GM23338 (cell line): Measurements from ENCODE around the gene MYH10. TPM values are rescaled to one million over a fixed set of nuclear protein-coding genes. Genes with fewer than 3 reads are reported as not detected.
A peak's percentile ranks its signal among the peaks of the same experiment; 100 is the strongest.

Experiments used
- ATAC-seq: fragments of 200-7000 bp; cut with Tn5 transposase; 3 replicates; pipeline ENCODE4 v1.9.1; 2020
- DNase-seq: peaks from one replicate; pipeline ENCODE4 v3.0.0-alpha.2; 2015; ENCODE audit warnings: low spot score
- H2AFZ ChIP-seq: fragments of 200-600 bp; sonication (generic); 2 replicates; pipeline ENCODE4 v1.8.0; 2016; ENCODE audit warnings: antibody characterized with exemption, mild to moderate bottlenecking, moderate library complexity
- H3F3A ChIP-seq: fragments of 200-600 bp; sonication (generic); replicated peaks from 2 replicates; pipeline ENCODE4 v1.8.0; 2017; ENCODE audit warnings: antibody characterized with exemption, mixed run types, low read depth
- H3K27ac ChIP-seq: fragments of 200-600 bp; sonication (generic); 2 replicates; pipeline ENCODE4 v1.6.1; 2016; ENCODE audit warnings: low read depth
- H3K27me3 ChIP-seq: fragments of 200-600 bp; sonication (generic); 2 replicates; pipeline ENCODE4 v1.8.0; 2016; ENCODE audit warnings: mild to moderate bottlenecking, mixed run types, moderate library complexity; ENCODE audit not compliant: insufficient read depth
- H3K36me3 ChIP-seq: fragments of 200-600 bp; sonication (generic); 2 replicates; pipeline ENCODE4 v1.8.0; 2016; ENCODE audit warnings: mild to moderate bottlenecking; ENCODE audit not compliant: insufficient read depth
- H3K4me1 ChIP-seq: fragments of 200-600 bp; sonication (generic); 2 replicates; pipeline ENCODE4 v1.8.0; 2016; ENCODE audit warnings: mild to moderate bottlenecking, moderate library complexity; ENCODE audit not compliant: insufficient read depth
- H3K4me2 ChIP-seq: fragments of 200-600 bp; sonication (generic); 2 replicates; pipeline ENCODE4 v1.7.1; 2017; ENCODE audit warnings: mixed run types
- H3K4me3 ChIP-seq: fragments of 200-600 bp; sonication (generic); 2 replicates; pipeline ENCODE4 v1.6.1; 2016; ENCODE audit warnings: mixed run types
- H3K79me2 ChIP-seq: fragments of 200-600 bp; sonication (generic); replicated peaks from 2 replicates; pipeline ENCODE4 v1.8.0; 2017; ENCODE audit warnings: mild to moderate bottlenecking; ENCODE audit not compliant: insufficient read depth
- H3K9me2 ChIP-seq: fragments of 200-600 bp; sonication (generic); 2 replicates; pipeline ENCODE4 v1.8.0; 2017; ENCODE audit not compliant: insufficient read depth
- H4K20me1 ChIP-seq: fragments of 200-600 bp; sonication (generic); replicated peaks from 2 replicates; pipeline ENCODE4 v1.8.0; 2017; ENCODE audit warnings: mild to moderate bottlenecking; ENCODE audit not compliant: insufficient read depth
- H3K27ac Mint-ChIP-seq: 2 replicates; pipeline ENCODE4 v1.8.0; 2020; ENCODE audit warnings: inconsistent platforms, mild to moderate bottlenecking, moderate library complexity, mixed read lengths
- H3K27me3 Mint-ChIP-seq: 3 replicates; pipeline ENCODE4 v1.8.0; 2022; ENCODE audit warnings: low read depth, mild to moderate bottlenecking, moderate library complexity, mixed read lengths, inconsistent platforms; ENCODE audit not compliant: insufficient read depth, poor library complexity
- H3K36me3 Mint-ChIP-seq: 3 replicates; pipeline ENCODE4 v1.8.0; 2021; ENCODE audit warnings: low read depth, mild to moderate bottlenecking, inconsistent platforms, moderate library complexity, mixed read lengths
- H3K4me1 Mint-ChIP-seq: 3 replicates; pipeline ENCODE4 v1.8.0; 2020; ENCODE audit warnings: mild to moderate bottlenecking, inconsistent platforms, mixed read lengths
- H3K4me3 Mint-ChIP-seq: 3 replicates; pipeline ENCODE4 v1.8.0; 2021; ENCODE audit warnings: moderate library complexity, mild to moderate bottlenecking, inconsistent platforms, mixed read lengths
- H3K9me3 Mint-ChIP-seq: 3 replicates; pipeline ENCODE4 v1.8.0; 2020; ENCODE audit warnings: moderate library complexity, mild to moderate bottlenecking, inconsistent platforms, mixed read lengths
- CREB1 ChIP-seq: fragments of 250-450 bp; sonication (Bioruptor Pico); IDR thresholded peaks from 2 replicates; pipeline ENCODE4 v1.5.0; 2020; ENCODE audit warnings: low read depth, mild to moderate bottlenecking, moderate library complexity
- ETS1 ChIP-seq: IDR thresholded peaks from 2 replicates; pipeline ENCODE4 v1.6.1; 2016; ENCODE audit warnings: antibody characterized with exemption
- POLR2AphosphoS5 ChIP-seq: IDR thresholded peaks from 2 replicates; pipeline ENCODE4 v1.6.1; 2016; ENCODE audit warnings: antibody characterized with exemption, low read depth
- REST ChIP-seq: IDR thresholded peaks from one replicate; pipeline ENCODE4 v1.6.1; 2018; ENCODE audit warnings: antibody characterized with exemption; ENCODE audit not compliant: unreplicated experiment
- STAT1 ChIP-seq: IDR thresholded peaks from one replicate; pipeline ENCODE4 v1.6.1; 2016; ENCODE audit warnings: antibody characterized with exemption; ENCODE audit not compliant: unreplicated experiment
- ZNF331 ChIP-seq: fragments of 250-450 bp; sonication (Bioruptor Pico); IDR thresholded peaks from 2 replicates; pipeline ENCODE4 v1.5.0; 2020; ENCODE audit warnings: low read depth, mild to moderate bottlenecking, moderate library complexity
- ZNF462 ChIP-seq: fragments of 250-450 bp; sonication (Bioruptor Pico); IDR thresholded peaks from 2 replicates; pipeline ENCODE4 v1.5.0; 2020; ENCODE audit warnings: mild to moderate bottlenecking, moderate library complexity
- polyA plus RNA-seq: library from polyadenylated mRNA; unstranded; fragments of >200 nt; fragmentation: Nextera tagmentation; extraction: Ambion mirVana; gene quantifications from 2 replicates; pipeline ENCODE4 v1.2.1, GENCODE V29; 2016
- total RNA-seq: library from RNA; depleted of rRNA; stranded (reverse); fragments of >200 nt; shearing (Covaris generic); gene quantifications from 2 replicates; pipeline ENCODE4 v1.2.3, GENCODE V29; 2014

MYH10 gene
- total and polyA plus RNA-seq, 2 experiments from 2014 or later, result 89.5 to 230 TPM

DNA sequence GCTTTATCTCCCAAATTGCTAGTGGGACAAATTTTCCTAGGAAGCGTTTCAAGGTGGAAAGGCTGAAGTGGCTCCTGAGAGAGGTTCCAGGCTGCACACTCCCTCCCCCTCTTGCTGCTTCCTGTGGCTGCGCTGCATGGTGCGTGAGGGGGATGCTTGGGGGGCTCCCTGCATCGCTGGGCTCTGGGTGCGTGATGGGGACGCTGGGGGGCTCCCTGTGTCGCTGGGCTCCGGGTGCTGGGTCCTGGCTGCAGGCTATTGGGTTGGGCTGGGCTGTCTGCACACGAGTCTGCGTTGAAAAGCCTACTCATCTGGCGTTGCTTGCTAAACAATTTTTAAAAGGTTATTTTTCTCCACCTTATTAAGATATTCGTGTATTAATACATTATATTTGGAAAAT, 164.8 kb downstream of the MYH10 start (continued):
- TF ChIP-seq REST (no peak), ETS1 (no peak)

DNA sequence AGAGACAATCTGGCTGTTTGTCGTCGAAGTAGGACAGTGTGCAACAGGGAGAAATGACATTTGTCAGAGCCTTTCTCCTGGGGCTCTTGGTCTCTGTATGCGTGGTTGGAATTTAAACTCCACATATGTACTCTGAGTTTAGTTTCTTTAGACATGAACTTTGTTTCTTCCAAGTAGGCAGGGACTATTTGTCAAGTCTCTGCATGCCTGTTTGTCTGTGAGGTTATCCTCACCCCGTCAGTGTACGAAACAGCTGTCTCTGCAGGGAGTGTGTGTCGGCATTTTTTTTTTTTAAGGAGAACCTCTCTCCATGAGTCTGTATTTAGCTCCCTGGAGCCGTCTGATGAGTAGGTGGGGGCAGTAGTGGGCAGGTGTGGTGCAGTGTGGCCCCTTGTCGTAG, 165.2 kb downstream of the MYH10 start:
- DNase-seq (no peak), ATAC-seq (peak; percentile 18; the same call in 1 of the 3 replicates)
- Histone ChIP-seq H3K4me1 (peaks cover 6% of the 10 kb centered on the region; the same call in 1 of the 2 replicates), H3K9me2 (no peaks in the 10 kb centered on the region), H3K27me3 (no peaks in the 10 kb centered on the region), H3F3A (no peaks in the 10 kb centered on the region), H3K79me2 (no peaks in the 10 kb centered on the region), H3K36me3 (peaks cover 3% of the 10 kb centered on the region; the same call in 1 of the 2 replicates), H4K20me1 (peaks cover 8% of the 10 kb centered on the region), H2AFZ (no peak overlapping the region), H3K27ac (0 out of 2 replicates have a peak overlapping the region, but pooled peaks have one; percentile 45), H3K4me3 (no peak overlapping the region), H3K4me2 (no peak overlapping the region)
- TF ChIP-seq STAT1 (no peak), ZNF462 (CRISPR knock-in tag) (no peak), POLR2AphosphoS5 (no peak), ETS1 (no peak), CREB1 (CRISPR knock-in tag) (no peak), ZNF331 (CRISPR knock-in tag) (no peak)
- Mint-ChIP-seq H3K4me1 (peaks cover 7% of the 10 kb centered on the region; the same call in 2 of the 3 replicates), H3K9me3 (no peaks in the 10 kb centered on the region; the same call in 2 of the 3 replicates), H3K27ac (peak overlapping the region; percentile 73), H3K36me3 (peaks cover 17% of the 10 kb centered on the region; the same call in 2 of the 3 replicates), H3K4me3 (no peak overlapping the region), H3K27me3 (peaks cover 2% of the 10 kb centered on the region)
